GM21737 (cell line): ENCODE results near the gene PRRT1.
A peak's percentile ranks its signal among the peaks of the same experiment; 100 is the strongest.
"Not testable (repeated sequence)": the region's sequence is repeated elsewhere in the genome, so short reads cannot be mapped to it uniquely, and the experiment has no call there.

ENCODE experiments used
- ATAC-seq: cut with Tn5 transposase; IDR thresholded peaks from one replicate; pipeline ENCODE4 v1.9.1; 2021; ENCODE audit warnings: mild to moderate bottlenecking, moderate library complexity; ENCODE audit not compliant: unreplicated experiment

PRRT1 gene

DNA sequence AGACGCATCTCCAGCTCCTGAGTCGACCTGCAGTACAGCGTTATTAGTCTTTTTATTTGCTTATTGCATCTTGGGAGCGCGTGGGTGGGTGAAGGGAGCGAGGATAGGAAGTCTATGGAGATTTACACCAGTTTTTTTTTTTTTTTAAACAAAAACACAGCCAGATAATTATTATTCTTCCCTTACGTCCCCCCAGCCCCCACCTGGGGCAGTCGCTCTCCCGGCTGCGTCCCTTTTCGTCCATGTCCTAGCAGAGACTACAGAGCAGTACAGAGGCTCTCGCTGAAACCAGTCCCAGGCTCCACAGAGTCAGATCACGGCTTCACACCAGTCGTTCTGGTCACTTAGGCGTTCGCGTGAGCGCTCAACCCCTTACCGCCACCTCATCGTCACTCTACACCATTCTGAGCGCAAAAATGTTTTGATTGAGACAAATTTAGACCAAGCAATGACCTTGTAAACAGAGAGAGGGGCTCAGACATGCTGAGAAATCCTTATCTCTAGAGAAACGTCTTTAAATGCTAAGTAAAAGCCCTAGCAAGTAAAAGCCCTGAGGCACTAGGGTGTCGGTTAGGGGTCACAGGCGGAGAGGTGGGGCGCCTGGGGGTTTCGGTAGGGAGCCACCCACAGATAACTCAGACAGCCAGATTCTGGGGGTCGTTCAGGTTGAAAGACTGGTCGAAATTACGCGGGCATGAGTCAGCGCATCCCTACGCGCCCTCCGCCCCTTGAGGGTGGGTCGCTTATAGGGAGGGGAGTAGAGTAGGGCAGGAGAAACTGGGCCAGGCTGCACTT lies 1.2 kb upstream of the PRRT1 start:
- ATAC-seq: no peak

DNA sequence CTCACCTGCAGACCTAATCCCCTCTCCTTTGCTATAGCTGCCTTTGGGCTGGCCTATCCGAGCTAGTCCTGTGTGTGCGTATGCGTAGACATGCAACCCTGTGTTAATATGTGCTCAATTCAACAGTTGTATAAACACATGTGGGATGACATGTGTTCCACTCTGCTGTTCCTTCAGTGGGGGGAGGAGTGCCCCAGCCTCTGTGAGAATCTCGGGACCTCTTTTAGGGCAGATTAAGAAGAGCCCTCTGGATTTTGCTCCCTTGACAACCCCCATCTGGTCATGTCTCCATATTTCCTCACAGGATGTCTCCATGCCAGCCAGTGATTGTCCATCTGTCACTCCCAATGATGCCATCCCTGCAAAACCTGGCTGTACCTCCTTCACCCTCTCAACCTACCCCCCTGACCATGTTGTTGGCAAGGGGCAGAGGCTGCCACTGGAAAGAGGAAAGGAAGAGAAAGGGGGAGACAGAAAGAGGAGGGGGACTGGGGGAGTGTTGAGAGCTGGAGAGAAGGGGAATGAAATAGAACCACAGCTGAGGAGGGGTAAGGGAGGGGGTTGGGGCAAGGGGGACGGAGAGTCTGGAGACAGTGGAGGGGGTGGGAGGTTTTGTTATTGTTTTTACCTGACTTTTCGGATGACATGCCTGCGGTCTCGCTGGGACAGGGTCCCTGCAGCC lies 417 bp downstream of the PRRT1 start:
- ATAC-seq: no peak

DNA sequence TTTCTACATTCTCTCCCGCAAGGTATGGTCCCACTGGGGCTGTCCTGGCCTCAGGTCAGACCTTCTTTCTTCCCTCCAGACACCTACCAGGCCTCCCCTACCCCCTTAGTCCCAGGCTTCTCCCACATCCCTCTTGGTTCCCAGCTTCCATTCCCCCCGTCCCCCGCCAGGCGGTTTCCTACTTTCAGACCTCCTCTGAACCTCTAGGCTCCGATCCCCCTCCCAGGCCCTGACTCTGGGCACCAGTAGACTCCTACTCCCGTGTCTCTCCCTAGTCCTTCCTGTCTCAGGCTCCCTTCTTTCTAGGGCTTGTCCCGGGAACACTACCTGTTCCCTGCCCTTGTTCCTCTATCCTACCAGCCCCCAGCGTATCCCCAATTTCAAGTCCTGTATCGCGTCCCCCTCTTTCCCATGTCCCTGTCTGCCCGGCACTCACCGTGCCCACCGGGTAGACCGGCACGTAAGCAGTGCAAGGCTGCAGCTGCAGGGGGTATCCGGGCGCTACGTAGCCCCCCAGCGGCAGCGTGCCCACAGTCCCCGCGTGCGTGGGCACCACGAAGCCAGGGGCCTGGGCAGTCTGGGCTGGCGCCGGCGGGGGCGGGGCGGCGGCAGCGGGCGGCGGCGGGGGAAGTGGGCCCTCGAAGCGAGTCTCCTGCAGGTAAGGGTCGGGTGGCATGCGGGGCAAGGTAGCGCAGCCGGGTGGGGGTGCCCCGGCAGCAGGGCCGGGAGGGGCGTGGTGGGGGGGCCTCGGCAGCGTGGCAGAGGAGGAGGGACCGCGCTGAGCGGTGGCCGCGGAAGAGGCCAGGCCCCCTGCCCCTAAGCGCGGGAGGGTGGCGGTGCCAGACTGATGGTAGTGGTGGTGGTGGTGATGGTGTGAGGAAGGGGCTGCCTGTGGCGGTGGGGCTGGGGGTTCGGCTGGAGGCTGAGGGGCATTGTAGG lies 1.5 kb downstream of the PRRT1 start:
- no peak for ATAC-seq

DNA sequence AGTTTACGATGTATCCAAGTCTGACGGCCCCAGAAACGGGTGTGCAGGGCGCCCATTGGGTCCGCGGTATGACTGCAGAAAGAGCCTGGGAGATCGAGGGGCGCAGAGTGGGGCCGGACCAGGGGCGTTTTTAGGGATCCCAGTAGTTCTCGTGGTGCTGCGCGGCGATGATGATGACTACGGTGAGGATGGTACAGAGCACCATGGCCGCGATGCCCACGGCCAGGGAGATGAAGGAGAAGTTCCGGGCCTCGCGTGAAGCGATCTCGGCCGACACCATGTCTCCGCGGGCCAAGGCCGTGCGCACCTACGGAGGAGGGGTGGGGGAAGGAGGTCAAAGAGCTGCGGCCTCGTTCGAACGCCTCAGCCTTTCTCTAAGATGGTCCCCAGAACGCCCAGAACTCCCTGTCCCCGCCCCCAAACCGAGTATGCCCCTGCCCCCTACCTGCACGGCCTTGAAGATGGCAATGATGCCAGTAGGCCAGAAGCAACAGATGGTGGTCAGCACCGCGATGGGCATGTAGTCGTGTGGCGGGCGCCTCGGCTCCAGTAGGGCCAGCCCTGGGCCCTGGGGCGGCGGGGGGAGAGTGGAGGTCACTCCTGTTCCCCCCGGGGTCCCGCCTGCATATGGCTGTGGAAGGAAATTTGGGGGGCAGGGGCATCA lies 2.5 kb downstream of the PRRT1 start:
- no peak for ATAC-seq

DNA sequence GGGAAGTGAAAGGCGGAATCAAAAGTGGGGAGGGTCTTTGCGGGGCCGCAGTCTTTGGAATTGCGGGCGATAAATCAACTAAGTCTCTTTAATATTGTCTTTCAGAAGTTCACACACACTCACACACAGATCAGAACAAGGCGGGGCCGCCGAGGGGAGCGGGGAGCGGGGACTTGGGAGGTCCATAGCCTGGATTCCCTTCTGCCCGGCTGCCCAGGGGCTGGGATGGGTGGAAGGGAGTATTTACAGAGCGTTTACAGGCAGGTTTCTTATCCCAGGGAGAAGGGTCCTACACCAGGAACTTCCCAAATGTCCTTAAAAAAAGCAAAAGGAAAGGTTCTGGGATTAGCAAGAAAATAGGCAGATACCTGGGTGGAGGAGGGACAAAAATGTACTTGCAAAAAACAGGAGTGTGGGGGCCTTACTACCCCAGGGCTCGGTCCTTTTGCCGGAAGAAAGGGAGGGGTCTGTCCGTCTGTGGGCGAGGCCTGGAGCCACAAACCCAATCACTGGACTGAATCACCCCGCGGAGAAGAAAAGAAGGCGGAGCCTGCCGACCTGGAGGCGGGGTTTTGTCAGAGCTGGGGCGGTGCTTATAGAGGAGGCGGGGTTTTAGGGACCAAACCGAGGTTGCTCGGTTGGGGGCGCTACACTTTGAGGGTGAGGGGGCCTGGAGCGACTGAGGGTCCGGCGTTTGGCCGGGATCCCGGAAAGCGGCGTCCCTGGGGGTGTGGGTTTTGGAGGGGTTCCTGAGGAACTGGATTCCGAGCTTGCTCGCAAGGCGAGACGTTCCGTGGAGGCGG lies 3.2 kb downstream of the PRRT1 start:
- ATAC-seq: no peak

DNA sequence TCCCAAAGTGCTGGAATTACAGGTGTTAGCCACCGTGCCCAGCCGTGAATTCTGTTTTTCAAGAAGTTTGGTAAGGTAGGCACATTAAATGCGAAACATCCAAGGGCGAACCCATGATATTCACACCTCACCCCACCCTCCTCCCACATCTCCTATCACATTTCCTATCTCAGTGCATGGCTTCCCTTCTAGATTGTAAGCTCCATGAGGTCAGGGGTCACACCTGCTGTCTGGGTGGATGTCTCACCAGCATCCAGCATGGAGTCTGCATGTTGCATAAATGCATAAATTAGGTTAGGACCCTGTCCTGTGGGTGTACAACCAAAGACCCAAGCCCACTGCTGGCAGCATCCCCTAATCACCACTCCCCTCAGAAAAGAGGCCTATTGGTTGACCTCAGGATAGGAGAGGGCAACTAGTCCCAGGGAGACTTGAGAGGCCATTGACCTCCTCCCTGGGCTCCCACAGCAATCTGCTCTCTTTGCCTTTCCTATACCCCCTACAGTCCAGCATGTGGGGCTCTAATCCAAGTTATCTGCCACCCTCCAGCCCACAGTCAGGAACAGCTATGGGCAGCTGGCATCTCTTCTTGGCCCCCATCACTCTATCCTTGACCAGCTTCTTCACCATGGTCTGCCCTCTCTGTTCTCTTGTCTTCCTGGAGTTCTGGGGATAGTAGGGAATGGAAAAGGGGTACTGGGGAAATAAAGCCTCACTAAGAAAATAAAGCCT lies 4.2 kb downstream of the PRRT1 start:
- ATAC-seq: no peak

DNA sequence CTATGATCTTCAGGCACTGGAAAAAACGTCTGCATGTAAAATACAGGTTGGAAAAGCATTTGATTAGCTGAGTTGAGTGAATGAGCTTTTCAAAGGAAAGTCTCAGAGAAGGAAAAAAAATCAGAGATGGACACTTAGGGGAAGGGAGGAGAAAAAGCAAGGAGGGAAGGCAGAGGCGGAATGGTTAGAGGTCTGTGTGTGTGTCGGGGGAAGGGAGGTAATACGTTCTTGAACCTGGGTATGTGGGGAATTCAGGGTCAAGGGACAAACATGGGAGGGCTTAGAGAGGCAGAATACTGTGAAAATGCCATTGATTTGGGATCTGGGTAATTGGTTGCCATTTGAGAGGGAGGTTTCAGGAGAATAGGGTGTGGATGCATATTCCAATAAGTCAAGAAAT lies 5.1 kb downstream of the PRRT1 start:
- ATAC-seq: no peak

DNA sequence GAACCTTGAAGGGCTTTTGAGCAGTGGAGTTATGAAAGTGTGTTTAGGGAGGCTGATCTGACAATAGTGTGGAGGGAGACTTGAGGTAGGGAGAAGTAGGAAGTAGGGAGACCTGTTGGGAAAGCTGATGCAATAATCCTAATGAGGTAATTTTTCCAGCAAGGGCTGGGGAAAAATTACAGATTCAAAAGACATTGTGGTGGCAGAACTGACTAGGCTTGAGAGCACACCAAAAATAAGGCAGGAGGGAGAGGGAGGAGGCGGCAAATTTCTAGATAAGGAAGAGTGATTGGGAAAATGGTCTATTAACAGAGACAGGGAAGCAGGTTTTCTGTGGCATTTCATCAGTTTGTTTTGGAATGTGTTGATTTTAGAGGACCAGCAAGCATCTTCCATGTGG lies 5.5 kb downstream of the PRRT1 start:
- ATAC-seq: no peak

DNA sequence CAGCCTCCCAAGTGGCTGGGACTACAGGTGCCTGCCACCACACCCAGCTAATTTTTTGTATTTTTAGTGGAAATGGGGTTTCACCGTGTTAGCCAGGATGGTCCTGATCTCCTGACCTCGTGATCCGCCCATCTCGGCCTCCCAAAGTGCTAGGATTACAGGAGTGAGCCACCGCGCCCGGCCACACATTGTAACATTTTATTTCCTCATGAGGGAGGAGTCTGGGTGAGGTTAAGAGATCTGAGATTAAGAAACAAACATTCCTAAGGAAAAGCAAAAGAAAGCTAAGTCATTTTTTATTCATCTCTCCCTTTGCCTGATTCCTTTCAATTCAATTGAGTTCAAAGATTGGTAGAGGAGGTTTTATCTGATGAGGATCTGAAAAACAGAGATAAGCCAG lies 7.5 kb downstream of the PRRT1 start:
- ATAC-seq: not testable (repeated sequence)

DNA sequence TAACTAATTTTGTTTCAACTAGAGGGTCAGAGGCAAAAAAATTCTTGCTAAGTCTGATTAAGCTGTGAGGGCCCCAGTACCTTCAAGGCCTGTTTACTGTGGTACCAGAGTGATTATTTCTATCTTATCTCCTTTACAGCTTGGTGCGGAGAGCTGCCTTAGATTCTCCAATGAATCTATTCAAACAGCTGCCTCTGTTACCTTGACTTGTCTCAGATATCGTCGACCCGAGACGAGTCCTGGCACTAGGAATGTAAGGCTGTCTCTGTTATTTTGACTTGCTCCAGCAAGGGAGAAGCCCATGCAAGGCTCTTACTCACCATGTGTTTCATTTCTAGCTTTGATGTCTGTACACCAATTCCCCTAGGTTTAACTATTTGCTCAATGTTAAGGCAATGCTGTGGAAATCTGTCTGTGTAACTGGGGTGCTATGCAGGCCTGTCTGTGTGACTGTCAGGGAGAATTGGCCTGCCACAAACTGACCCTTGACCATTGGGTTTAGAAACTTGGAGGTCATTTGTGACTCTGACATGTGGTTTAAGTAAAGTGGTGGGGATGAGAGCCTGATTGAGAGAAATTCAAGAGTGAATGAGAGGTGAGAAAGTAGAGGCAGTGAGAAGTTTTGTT lies 11.2 kb downstream of the PRRT1 start:
- no peak for ATAC-seq

DNA sequence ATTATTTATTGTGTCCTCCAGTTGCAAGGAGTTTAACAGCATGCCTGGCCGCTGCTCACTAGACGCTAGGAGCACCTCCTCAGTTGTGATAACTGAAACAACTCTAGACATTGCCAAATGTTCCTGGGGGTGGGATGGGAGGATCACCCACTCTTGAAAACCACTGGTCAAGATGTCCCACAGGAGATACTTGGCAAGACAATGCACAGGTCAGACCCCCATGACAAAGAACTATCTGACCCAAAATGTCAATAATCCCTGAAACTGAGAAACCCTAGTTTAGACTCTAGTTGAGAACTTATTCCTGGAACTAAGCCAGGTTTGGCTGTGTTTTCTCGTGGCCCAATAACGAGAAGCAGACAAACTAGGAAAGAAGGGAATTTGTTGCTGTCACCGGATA lies 12.1 kb downstream of the PRRT1 start:
- no peak for ATAC-seq

DNA sequence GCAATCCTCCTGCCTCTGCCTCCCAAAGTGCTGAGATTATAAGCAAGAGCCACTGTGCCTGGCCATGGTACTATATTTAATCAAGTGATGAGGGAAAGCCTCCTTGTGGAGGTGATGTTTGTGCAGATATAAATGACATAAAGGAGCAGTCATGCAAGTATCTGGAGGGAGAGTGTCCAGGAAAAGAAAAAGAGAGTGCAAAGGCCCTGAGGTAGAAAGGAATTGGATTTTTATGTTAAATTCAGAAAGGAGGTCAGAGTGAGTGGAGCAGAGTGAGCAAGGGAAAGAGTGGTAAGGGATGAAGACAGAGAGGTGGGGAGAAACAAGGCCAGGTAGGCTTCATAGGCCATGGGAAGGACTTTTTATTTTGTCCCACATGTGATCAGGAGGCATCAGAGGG lies 14.3 kb downstream of the PRRT1 start:
- ATAC-seq: no peak

DNA sequence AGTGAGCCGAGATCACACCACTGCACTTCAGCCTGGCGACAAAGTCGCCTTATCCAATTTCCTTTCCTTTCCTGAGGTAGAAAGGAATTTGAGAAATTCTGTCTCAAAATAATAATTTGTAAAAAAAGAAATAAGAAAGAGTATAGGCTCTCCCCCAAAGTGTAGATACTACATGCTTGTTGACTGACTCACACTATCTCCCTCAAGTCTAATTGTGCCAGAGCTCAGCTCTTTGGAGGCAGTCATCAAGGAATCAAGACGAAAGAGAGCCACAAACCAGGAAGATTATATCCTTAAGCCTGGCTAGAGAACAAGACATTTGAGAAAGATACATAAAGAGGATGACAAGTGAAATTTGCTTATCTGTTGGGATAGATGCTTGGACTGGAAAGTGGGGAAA lies 18.0 kb downstream of the PRRT1 start:
- no peak for ATAC-seq

DNA sequence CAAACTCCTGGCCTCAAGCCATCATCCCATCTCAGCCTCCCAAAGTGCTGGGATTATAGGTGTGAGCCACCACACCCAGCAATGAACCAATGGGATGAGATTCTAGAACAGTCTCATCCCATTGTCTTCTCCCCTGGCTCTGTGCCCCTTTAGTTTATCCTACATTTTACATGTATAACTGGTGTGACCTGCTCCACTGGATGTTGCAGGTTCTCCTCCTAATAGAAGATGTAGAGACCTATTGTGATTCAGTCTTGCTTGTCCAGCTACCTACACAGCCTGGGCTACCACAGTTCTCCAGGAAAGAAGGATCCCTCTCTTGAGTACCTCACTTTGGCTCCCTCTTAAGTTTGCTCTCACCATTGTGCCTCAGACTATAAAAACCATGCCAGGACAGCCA lies 19.6 kb downstream of the PRRT1 start:
- no peak for ATAC-seq

DNA sequence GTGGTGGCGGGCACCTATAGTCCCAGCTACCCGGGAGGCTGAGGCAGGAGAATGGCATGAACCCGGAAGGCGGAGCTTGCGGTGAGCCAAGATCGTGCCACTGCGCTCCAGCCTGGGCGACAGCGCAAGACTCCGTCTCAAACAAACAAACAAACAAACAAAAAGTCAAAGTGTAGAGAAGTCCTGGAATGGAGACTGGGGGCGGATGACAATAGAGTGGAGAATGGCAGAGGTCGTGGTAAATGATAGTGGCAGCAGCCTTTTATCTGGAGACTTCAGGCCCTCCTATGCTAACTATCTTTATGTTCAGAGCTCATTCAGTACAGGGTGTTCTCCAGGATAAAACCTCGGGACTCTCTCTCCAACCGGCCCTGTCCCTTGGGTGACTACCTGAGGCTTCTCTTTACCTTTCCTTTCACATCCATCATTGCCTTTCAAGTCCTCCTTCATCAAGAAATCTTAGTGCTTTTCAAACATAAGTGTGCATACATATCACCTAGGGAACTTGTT lies 20.2 kb downstream of the PRRT1 start:
- no peak for ATAC-seq

DNA sequence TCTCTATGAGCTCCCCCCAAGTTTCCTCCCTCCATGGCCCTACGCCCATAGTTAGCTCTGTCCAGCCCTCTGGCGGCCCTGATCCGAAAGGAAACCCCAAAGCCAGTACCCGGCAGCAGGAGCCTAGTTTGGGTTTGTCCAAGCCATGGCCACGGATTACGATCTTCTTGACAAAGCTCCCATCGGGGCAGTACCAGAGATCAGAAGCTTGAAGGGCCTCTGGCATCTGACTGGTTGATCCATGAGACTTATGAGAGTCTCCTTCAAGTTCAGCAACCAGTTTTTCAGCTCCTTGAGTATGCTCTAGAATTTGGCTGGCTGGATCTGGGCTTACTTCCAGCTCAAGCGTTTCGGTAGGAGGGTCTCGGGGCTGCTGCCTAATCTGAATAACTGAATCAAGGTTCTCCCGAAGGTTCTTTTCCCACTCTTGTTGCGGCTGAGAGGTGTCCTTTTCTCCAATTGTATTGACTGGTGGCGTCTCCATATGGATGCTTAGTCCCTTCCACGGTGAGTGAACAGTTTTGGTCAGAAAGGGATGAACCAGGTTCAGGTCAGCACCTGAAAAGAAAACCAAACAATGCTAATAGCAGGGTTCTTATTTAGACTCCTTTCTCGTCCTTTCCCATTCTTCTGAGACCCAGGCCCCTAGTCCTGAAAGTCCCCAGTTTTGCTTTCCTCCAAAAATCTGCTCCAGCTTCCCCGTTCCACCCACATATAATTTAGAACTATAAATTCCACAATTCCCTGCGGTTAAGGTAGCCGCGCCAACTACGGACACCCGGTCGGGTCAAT lies 22.2 kb downstream of the PRRT1 start:
- peak; percentile 4 for ATAC-seq

DNA sequence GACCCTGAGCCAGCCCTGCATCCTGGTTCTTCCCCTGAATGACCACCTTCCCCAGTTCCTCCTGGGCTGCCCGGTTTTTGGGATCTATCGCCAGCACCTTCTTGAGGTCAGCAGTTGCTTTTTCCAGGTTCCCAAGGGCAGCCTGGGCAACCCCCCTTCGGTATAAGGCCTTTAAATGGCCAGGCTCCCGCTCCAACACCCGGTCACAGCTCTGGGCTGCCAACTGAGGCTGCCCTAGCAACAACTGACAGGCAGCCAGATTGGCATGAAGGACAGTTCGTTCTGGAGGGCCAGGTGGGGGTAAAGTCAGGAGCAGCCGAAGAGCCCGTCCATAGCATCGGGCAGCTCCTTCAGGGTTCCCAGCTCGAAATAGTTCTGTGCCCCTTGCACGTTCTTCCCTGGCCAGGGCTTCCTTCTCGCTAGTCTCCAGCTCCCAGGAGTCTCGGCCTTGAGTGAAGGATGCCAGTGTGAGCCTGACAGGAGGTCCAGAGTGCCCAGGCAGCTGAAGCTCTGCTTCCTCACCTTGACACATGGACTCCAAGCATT lies 22.9 kb downstream of the PRRT1 start:
- no peak for ATAC-seq
